Activated gamma-delta T cell treated with Interleukin-2 at 50 U/mL for 16 hours (primary cell): ENCODE results near the gene SMTNL1.

Experiments used
- DNase-seq: peaks from one replicate; pipeline ENCODE4 v3.0.0-alpha.2; 2020

Gene SMTNL1

GRCh38 chr11:57536947-57537619 is at the start of gene SMTNL1:
Gene SMTNL1 (plus strand): TSS chr11:57537595. CDS start chr11:57542643, 5,048 bp downstream.
- DNase-seq = no peak

GRCh38 chr11:57487920-57488659 is 49.3 kb upstream of the SMTNL1 start:
- no peak for DNase-seq

GRCh38 chr11:57490456-57491248 is 46.7 kb upstream of the SMTNL1 start:
- DNase-seq = no peak

- DNase-seq = peak; percentile 34
These were observed 45.9 kb upstream of the SMTNL1 start for GRCh38 chr11:57491371-57492061.

GRCh38 chr11:57493507-57494503 is 43.6 kb upstream of the SMTNL1 start:
- DNase-seq = peak; percentile 76

GRCh38 chr11:57496109-57496820 is 41.1 kb upstream of the SMTNL1 start:
- DNase-seq = no peak

- DNase-seq = no peak
These were observed 39.8 kb upstream of the SMTNL1 start for GRCh38 chr11:57497303-57498247.

- DNase-seq = no peak
These were observed 38.9 kb upstream of the SMTNL1 start for GRCh38 chr11:57498540-57498939.

- no peak for DNase-seq
These were observed 37.9 kb upstream of the SMTNL1 start for GRCh38 chr11:57499413-57499982.

GRCh38 chr11:57499983-57500461 is 37.4 kb upstream of the SMTNL1 start:
- DNase-seq = no peak

- DNase-seq = no peak
These were observed 36.9 kb upstream of the SMTNL1 start for GRCh38 chr11:57500515-57500914.

- DNase-seq = no peak
These were observed 36.5 kb upstream of the SMTNL1 start for GRCh38 chr11:57500926-57501325.

GRCh38 chr11:57501953-57502352 is 35.4 kb upstream of the SMTNL1 start:
- DNase-seq = no peak

- no peak for DNase-seq
These were observed 35.0 kb upstream of the SMTNL1 start for GRCh38 chr11:57502376-57502775.

GRCh38 chr11:57502870-57503269 is 34.5 kb upstream of the SMTNL1 start:
- no peak for DNase-seq

- no peak for DNase-seq
These were observed 32.9 kb upstream of the SMTNL1 start for GRCh38 chr11:57504511-57504910.

GRCh38 chr11:57506522-57506921 is 30.9 kb upstream of the SMTNL1 start:
- no peak for DNase-seq

- DNase-seq = no peak
These were observed 28.8 kb upstream of the SMTNL1 start for GRCh38 chr11:57508341-57509170.
